Measurements from ENCODE around the gene FAM180B. TPM values are rescaled to one million over a fixed set of nuclear protein-coding genes. Genes with fewer than 3 reads are reported as not detected.
"Not testable (repeated sequence)": the region's sequence is repeated elsewhere in the genome, so short reads cannot be mapped to it uniquely, and the experiment has no call there.

Gene FAM180B
- total RNA-seq, 1 donor from 2014 or later: not detected

DNA sequence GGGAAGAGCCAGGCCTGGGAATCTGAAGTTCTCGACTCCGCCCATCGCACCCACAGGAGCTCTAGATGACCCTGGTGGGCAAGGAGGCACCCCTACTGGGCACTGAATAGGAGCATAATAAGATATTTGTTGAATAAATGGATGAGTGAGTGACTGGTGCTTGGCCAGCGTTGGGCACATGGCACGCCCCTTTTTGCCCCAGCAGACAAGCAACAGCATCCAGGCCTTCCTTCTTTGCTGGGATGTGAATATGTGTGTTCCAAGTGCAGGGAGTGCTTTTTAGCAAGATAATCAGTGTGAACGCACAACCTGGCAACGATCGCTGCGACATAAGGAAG is 33.1 kb upstream of the FAM180B start:
- Histone ChIP-seq H3K27ac (peak overlapping the region; percentile 74), H3K4me3 (peak overlapping the region; percentile 94), H3K27me3 (no peaks in the 10 kb centered on the region), H3K4me1 (peaks cover 38% of the 10 kb centered on the region), H3K36me3 (no peaks in the 10 kb centered on the region), H3K9me3 (no peaks in the 10 kb centered on the region)
- TF ChIP-seq, protein P1, sequence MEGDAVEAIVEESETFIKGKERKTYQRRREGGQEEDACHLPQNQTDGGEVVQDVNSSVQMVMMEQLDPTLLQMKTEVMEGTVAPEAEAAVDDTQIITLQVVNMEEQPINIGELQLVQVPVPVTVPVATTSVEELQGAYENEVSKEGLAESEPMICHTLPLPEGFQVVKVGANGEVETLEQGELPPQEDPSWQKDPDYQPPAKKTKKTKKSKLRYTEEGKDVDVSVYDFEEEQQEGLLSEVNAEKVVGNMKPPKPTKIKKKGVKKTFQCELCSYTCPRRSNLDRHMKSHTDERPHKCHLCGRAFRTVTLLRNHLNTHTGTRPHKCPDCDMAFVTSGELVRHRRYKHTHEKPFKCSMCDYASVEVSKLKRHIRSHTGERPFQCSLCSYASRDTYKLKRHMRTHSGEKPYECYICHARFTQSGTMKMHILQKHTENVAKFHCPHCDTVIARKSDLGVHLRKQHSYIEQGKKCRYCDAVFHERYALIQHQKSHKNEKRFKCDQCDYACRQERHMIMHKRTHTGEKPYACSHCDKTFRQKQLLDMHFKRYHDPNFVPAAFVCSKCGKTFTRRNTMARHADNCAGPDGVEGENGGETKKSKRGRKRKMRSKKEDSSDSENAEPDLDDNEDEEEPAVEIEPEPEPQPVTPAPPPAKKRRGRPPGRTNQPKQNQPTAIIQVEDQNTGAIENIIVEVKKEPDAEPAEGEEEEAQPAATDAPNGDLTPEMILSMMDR (IDR thresholded peaks at IDR 0.05): no peak
- DNase-seq: no peak
- ATAC-seq: peak; percentile 36
- intact Hi-C loops (cut with DNase I): no loop called here

DNA sequence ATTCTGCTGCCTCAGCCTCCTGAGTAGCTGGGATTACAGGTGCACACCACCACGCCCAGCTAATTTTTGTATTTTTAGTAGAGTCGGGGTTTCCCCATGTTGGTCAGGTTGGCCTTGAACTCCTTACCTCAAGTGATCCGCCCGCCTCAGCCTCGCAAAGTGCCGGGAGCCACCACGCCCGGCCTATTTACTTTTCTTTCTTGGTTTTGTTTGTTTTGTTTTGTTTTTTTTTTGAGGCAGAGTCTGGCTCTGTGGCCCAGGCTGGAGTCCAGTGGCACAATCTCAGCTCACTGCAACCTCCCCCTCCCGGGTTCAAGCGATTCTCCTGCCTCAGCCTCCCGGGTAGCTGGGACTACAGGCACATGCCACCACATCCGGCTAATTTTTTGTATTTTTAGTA is 29.5 kb upstream of the FAM180B start:
- DNase-seq; H3K27me3 ChIP-seq; H3K36me3 ChIP-seq; H3K4me3 ChIP-seq; ATAC-seq; H3K9me3 ChIP-seq; H3K4me1 ChIP-seq; H3K27ac ChIP-seq; intact Hi-C loops (cut with DNase I): not testable (repeated sequence)

- intact Hi-C loops (cut with DNase I): no loop called here
- H3K27ac ChIP-seq: no peak overlapping the region
- ATAC-seq (no peak), DNase-seq (no peak)
- no peak overlapping the region for H3K4me3 ChIP-seq
- no peaks in the 10 kb centered on the region for H3K36me3 ChIP-seq
- H3K4me1 ChIP-seq: peaks cover under 1% of the 10 kb centered on the region
- TF ChIP-seq, protein P1 (IDR thresholded peaks at IDR 0.05): no peak
- H3K9me3 ChIP-seq: no peaks in the 10 kb centered on the region
- H3K27me3 ChIP-seq: no peaks in the 10 kb centered on the region
Measured at GRCh38 chr11:47558695-47559094, 27.8 kb upstream of the FAM180B start.

- no peak for DNase-seq
- no peak for ATAC-seq
- no peak overlapping the region for H3K4me3 ChIP-seq
- H3K27ac ChIP-seq: no peak overlapping the region
- intact Hi-C loops (cut with DNase I): no loop called here
- TF ChIP-seq, protein P1 (IDR thresholded peaks at IDR 0.05): no peak
- no peaks in the 10 kb centered on the region for H3K4me1 ChIP-seq
- H3K36me3 ChIP-seq: no peaks in the 10 kb centered on the region
- no peaks in the 10 kb centered on the region for H3K27me3 ChIP-seq
- no peaks in the 10 kb centered on the region for H3K9me3 ChIP-seq
Measured at GRCh38 chr11:47560426-47560825, 26.1 kb upstream of the FAM180B start.

DNA sequence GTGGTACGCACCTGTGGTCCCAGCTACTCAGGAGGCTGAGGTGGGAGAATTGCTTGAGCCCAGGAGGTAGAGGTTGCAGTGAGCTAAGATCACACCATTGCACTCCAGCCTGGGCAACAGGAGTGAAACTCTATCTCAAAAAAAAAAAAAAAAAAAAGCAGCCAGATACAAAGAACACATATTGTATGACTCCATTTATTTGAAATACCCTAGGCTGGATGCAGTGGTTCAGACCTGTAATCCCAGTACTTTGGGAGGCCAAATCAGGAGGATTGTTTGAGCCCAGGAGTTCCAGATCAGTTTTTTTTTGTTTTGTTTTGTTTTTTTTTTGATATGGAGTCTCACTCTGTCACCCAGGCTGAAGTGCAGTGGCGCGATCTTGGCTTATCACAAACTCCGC is 24.1 kb upstream of the FAM180B start:
- H3K9me3 ChIP-seq: not testable (repeated sequence)

GRCh38 chr11:47564366-47564765 is 22.1 kb upstream of the FAM180B start:
- H3K27me3 ChIP-seq; DNase-seq; intact Hi-C loops (cut with DNase I); H3K27ac ChIP-seq; H3K4me1 ChIP-seq; ATAC-seq; H3K9me3 ChIP-seq; H3K36me3 ChIP-seq: not testable (repeated sequence)
- peak overlapping the region; percentile 86 for H3K4me3 ChIP-seq

More for the DNA sequence above, 24.1 kb upstream of the FAM180B start:
- H3K27me3 ChIP-seq; H3K36me3 ChIP-seq; H3K4me1 ChIP-seq; intact Hi-C loops (cut with DNase I); ATAC-seq; H3K27ac ChIP-seq; DNase-seq; H3K4me3 ChIP-seq: not testable (repeated sequence)

GRCh38 chr11:47564933-47565339 is 21.5 kb upstream of the FAM180B start:
- ATAC-seq: peak; percentile 14
- TF ChIP-seq, protein P1 (IDR thresholded peaks at IDR 0.05): no peak
- H3K4me1 ChIP-seq: no peaks in the 10 kb centered on the region
- H3K27me3 ChIP-seq: no peaks in the 10 kb centered on the region
- no peaks in the 10 kb centered on the region for H3K9me3 ChIP-seq
- H3K36me3 ChIP-seq: peaks cover 6% of the 10 kb centered on the region
- intact Hi-C loops (cut with DNase I): no loop called here
- H3K27ac ChIP-seq: peak overlapping the region; percentile 87
- no peak for DNase-seq
- H3K4me3 ChIP-seq: peak overlapping the region; percentile 86
